MM.1S (cell line): ENCODE measurements around the gene CCL23.

Experiments
- DNase-seq: peaks from one replicate; pipeline ENCODE4 v3.0.0-alpha.2; 2015
- H2AFZ ChIP-seq: fragments of 300-600 bp; sonication (generic); 2 replicates; pipeline ENCODE4 v1.6.0; 2016; ENCODE audit warnings: antibody characterized with exemption, low read length
- H3F3A ChIP-seq: fragments of 300-600 bp; sonication (generic); 2 replicates; pipeline ENCODE4 v1.6.1; 2016; ENCODE audit warnings: mild to moderate bottlenecking, antibody characterized with exemption, low read length, moderate library complexity, mixed read lengths; ENCODE audit not compliant: insufficient read depth
- H3K27ac ChIP-seq: fragments of 300-600 bp; sonication (generic); 2 replicates; pipeline ENCODE4 v1.5.1; 2016; ENCODE audit warnings: mild to moderate bottlenecking, low read length
- H3K27me3 ChIP-seq: fragments of 300-600 bp; sonication (generic); replicated peaks from 2 replicates; pipeline ENCODE4 v1.6.0; 2016; ENCODE audit warnings: low read length; ENCODE audit not compliant: insufficient read depth
- H3K36me3 ChIP-seq: fragments of 300-600 bp; sonication (generic); replicated peaks from 2 replicates; pipeline ENCODE4 v1.6.1; 2016; ENCODE audit warnings: mild to moderate bottlenecking, low read length, mixed read lengths; ENCODE audit not compliant: insufficient read depth
- H3K4me1 ChIP-seq: fragments of 300-600 bp; sonication (generic); 2 replicates; pipeline ENCODE4 v1.6.1; 2016; ENCODE audit warnings: low read length, mixed read lengths
- H3K4me2 ChIP-seq: fragments of 300-600 bp; sonication (generic); 2 replicates; pipeline ENCODE4 v1.6.0; 2016; ENCODE audit warnings: low read depth, low read length
- H3K4me3 ChIP-seq: fragments of 300-600 bp; sonication (generic); 2 replicates; pipeline ENCODE4 v1.5.1; 2016; ENCODE audit warnings: low read length, mixed read lengths
- H3K79me2 ChIP-seq: fragments of 300-600 bp; sonication (generic); 2 replicates; pipeline ENCODE4 v1.6.1; 2016; ENCODE audit warnings: mixed run types, low read length, mixed read lengths
- H3K9ac ChIP-seq: fragments of 300-600 bp; sonication (generic); 2 replicates; pipeline ENCODE4 v1.6.1; 2016; ENCODE audit warnings: low read length, mixed read lengths
- H3K9me2 ChIP-seq: fragments of 300-600 bp; sonication (generic); replicated peaks from 2 replicates; pipeline ENCODE4 v1.6.1; 2016; ENCODE audit warnings: mild to moderate bottlenecking, low read length, mixed read lengths; ENCODE audit not compliant: insufficient read depth
- H3K9me3 ChIP-seq: fragments of 300-600 bp; sonication (generic); replicated peaks from 2 replicates; pipeline ENCODE4 v1.6.1; 2016; ENCODE audit warnings: mild to moderate bottlenecking, low read length, mixed read lengths; ENCODE audit not compliant: insufficient read depth
- H4K20me1 ChIP-seq: fragments of 300-600 bp; sonication (generic); 2 replicates; pipeline ENCODE4 v1.6.1; 2016; ENCODE audit warnings: mild to moderate bottlenecking, low read length, moderate library complexity, mixed read lengths; ENCODE audit not compliant: insufficient read depth
- EZH2 ChIP-seq: fragments of 300-600 bp; sonication (generic); optimal IDR thresholded peaks from 2 replicates; pipeline ENCODE3; 2017; ENCODE audit warnings: low read depth, mild to moderate bottlenecking, antibody characterized with exemption, low read length, mixed read lengths
- EZH2phosphoT487 ChIP-seq: fragments of 300-600 bp; sonication (generic); IDR thresholded peaks from 2 replicates; pipeline ENCODE4 v1.6.1; 2018; ENCODE audit warnings: antibody characterized with exemption, low read length
- TF ChIP-seq, protein P1 (sequence below): fragments of 300-600 bp; sonication (generic); IDR thresholded peaks from 2 replicates; pipeline ENCODE4 v1.5.1; 2016; ENCODE audit warnings: antibody characterized with exemption, low read length, mixed read lengths

The CCL23 gene

DNA sequence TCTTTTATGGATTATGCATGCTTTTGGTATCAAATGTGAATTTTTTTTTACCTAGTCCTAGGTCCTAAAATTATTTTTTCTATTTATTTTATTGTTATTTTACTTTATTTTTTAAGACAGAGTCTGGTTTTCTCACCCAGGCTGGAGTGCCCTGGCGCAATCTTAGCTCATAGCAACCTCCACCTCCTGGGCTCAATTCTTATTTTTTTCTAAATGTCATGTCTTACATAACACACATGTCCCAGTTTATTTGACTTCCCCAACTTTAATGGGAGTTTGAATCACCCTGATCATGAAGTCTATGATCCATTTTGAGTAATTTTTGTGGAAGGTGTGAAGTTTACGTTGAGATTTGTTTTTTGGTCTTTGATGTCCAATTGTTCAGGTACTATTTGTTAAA, 43.0 kb upstream of the CCL23 start:
- Histone ChIP-seq H2AFZ (no peak overlapping the region), H3K9ac (no peak overlapping the region), H3K27ac (no peak overlapping the region), H3K27me3 (no peaks in the 10 kb centered on the region), H3K4me1 (no peaks in the 10 kb centered on the region), H4K20me1 (no peaks in the 10 kb centered on the region), H3K9me3 (no peaks in the 10 kb centered on the region), H3F3A (no peaks in the 10 kb centered on the region), H3K4me2 (no peak overlapping the region), H3K9me2 (no peaks in the 10 kb centered on the region), H3K36me3 (no peaks in the 10 kb centered on the region), H3K79me2 (no peaks in the 10 kb centered on the region), H3K4me3 (no peak overlapping the region)
- no peak for DNase-seq
- TF ChIP-seq, protein P1, sequence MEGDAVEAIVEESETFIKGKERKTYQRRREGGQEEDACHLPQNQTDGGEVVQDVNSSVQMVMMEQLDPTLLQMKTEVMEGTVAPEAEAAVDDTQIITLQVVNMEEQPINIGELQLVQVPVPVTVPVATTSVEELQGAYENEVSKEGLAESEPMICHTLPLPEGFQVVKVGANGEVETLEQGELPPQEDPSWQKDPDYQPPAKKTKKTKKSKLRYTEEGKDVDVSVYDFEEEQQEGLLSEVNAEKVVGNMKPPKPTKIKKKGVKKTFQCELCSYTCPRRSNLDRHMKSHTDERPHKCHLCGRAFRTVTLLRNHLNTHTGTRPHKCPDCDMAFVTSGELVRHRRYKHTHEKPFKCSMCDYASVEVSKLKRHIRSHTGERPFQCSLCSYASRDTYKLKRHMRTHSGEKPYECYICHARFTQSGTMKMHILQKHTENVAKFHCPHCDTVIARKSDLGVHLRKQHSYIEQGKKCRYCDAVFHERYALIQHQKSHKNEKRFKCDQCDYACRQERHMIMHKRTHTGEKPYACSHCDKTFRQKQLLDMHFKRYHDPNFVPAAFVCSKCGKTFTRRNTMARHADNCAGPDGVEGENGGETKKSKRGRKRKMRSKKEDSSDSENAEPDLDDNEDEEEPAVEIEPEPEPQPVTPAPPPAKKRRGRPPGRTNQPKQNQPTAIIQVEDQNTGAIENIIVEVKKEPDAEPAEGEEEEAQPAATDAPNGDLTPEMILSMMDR, result no peak
- TF ChIP-seq EZH2, result no peak
- no peak for TF ChIP-seq EZH2phosphoT487

DNA sequence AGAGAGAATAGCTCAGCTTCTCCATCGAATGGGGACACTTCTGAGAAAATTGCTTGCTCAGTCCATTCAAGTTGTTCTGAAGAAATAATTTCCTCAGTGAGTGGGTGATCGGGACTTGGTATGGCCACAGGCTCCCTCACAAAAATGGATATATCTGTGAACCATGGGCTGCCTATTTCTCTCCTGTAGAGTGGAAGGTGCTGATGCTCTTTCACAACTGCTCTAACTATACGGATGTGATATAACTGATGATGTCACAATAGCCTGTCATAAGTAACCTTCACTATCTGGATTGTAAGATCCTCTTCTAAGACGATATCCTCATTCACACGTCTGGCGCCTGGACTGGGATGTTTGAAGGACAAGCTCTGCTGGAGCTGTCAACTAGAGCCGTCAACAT, 41.6 kb upstream of the CCL23 start:
- Histone ChIP-seq H3K27me3 (no peaks in the 10 kb centered on the region), H3F3A (no peaks in the 10 kb centered on the region), H3K4me3 (no peak overlapping the region), H4K20me1 (no peaks in the 10 kb centered on the region), H3K9ac (no peak overlapping the region), H3K36me3 (no peaks in the 10 kb centered on the region), H2AFZ (no peak overlapping the region), H3K27ac (no peak overlapping the region), H3K4me1 (no peaks in the 10 kb centered on the region), H3K79me2 (no peaks in the 10 kb centered on the region), H3K9me2 (no peaks in the 10 kb centered on the region), H3K9me3 (no peaks in the 10 kb centered on the region), H3K4me2 (no peak overlapping the region)
- TF ChIP-seq, protein P1, result no peak
- TF ChIP-seq EZH2phosphoT487 (no peak), EZH2 (no peak)
- no peak for DNase-seq

DNA sequence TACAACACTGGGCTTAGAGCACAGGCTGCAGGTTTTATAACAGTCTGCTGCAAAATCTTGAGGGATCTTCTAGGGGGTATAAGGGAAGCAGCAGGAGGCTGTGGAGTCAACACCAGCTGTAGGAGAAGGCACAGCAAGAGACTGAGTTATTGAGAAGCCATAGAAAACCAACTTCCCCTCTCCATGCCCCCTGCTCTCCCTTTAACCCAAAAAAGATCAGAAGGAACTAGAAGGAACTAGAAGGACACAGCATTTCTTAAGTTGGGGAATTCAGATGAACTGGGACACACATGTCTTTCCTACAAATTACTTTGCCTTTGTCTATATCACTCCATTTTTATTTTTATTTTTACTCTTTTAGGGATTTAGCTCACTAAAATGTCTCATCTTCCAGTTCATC, 40.1 kb upstream of the CCL23 start:
- Histone ChIP-seq H3K4me2 (no peak overlapping the region), H3K79me2 (no peaks in the 10 kb centered on the region), H3K4me1 (no peaks in the 10 kb centered on the region), H3K9me2 (no peaks in the 10 kb centered on the region), H3K4me3 (no peak overlapping the region), H4K20me1 (no peaks in the 10 kb centered on the region), H2AFZ (no peak overlapping the region), H3K27ac (no peak overlapping the region), H3K9me3 (no peaks in the 10 kb centered on the region), H3F3A (no peaks in the 10 kb centered on the region), H3K9ac (no peak overlapping the region), H3K27me3 (no peaks in the 10 kb centered on the region), H3K36me3 (no peaks in the 10 kb centered on the region)
- no peak for DNase-seq
- TF ChIP-seq, protein P1, result no peak
- TF ChIP-seq EZH2, result no peak
- no peak for TF ChIP-seq EZH2phosphoT487
